NCI-H146 treated with DMSO at 0.1 percent for 48 hours (cell line): ENCODE data around the gene ERF.
"Not testable (repeated sequence)": the region's sequence is repeated elsewhere in the genome, so short reads cannot be mapped to it uniquely, and the experiment has no call there.

Experiments
- DNase-seq: peaks from one replicate; lab custom pipeline; 2025; ENCODE audit not compliant: unreplicated experiment; lab: John Stamatoyannopoulos, UW

The ERF gene

GRCh38 chr19:42275517-42275916 lies 20.6 kb upstream of the ERF start:
- no peak for DNase-seq

- no peak for DNase-seq
Measured at GRCh38 chr19:42275103-42275502, 20.2 kb upstream of the ERF start.

DNA sequence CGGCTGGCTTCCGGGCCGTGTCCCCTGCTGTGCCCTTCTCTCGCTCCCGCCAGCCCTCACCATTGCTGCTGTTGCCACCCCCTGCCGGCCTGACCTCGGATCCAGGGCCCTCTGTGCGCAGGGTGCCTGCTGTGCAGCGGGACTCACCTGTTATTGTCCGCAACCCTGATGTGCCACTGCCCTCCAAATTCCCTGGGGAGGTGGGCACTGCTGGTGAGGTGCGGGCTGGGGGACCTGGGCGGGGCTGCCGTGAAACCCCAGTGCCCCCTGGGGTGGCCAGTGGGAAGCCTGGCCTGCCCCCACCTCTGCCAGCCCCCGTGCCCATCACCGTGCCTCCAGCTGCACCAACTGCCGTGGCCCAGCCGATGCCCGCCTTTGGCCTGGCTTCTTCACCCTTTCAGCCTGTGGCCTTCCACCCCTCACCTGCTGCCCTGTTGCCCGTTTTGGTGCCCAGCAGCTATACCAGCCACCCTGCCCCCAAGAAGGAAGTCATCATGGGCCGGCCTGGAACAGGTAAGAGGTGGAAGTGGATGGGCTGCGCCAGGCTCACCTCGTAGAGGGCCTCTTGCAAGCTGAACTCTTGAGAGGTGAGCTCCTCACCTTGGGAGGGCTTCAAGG lies 19.2 kb upstream of the ERF start:
- no peak for DNase-seq

- DNase-seq, result no peak
Measured at GRCh38 chr19:42273407-42274064, 18.6 kb upstream of the ERF start.

GRCh38 chr19:42272989-42273406 lies 18.1 kb upstream of the ERF start:
- no peak for DNase-seq

GRCh38 chr19:42272535-42272897 lies 17.6 kb upstream of the ERF start:
- DNase-seq, result no peak

DNA sequence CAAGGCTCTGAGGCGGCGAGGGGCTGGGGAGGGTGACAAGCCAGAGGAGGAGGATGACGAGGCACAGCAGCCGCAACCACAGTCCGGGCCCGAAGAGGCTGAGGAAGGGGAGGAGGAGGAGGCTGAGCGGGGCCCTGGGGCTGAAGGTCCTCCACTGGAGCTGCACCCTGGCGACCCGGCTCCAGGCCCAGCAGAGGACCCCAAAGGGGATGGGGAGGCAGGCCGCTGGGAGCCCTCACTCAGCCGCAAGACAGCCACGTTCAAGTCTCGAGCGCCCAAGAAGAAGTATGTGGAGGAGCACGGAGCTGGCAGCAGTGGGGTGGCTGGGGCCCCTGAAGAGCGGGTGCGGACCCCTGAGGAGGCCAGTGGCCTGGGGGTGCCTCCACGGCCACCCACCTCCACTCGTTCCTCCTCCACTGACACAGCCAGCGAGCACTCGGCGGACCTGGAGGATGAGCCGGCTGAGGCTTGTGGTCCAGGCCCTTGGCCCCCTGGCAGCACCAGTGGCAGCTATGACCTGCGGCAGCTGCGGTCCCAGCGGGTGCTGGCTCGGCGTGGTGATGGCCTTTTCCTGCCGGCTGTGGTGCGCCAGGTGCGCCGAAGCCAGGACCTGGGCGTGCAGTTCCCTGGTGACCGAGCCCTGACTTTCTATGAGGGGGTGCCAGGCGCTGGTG lies 17.1 kb upstream of the ERF start:
- DNase-seq, result no peak

DNA sequence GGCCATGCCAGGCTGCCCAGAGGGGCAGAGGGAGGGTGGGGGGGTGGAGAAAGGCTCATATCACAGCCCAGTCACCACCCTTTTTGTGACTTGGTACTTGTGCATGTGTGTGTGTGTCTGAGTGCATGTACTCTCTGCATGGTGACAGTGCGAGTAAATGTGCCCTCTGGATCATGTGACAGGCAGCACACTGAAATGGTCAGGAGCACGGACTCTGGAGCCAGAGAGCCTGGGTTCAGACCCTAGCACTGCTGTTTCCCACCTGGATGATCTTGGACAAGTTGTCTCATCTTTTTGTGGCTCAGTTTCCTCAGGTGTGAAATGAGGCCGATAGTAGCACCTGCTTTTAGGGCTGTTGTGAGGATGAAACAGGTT lies 16.1 kb upstream of the ERF start:
- DNase-seq, result no peak

DNA sequence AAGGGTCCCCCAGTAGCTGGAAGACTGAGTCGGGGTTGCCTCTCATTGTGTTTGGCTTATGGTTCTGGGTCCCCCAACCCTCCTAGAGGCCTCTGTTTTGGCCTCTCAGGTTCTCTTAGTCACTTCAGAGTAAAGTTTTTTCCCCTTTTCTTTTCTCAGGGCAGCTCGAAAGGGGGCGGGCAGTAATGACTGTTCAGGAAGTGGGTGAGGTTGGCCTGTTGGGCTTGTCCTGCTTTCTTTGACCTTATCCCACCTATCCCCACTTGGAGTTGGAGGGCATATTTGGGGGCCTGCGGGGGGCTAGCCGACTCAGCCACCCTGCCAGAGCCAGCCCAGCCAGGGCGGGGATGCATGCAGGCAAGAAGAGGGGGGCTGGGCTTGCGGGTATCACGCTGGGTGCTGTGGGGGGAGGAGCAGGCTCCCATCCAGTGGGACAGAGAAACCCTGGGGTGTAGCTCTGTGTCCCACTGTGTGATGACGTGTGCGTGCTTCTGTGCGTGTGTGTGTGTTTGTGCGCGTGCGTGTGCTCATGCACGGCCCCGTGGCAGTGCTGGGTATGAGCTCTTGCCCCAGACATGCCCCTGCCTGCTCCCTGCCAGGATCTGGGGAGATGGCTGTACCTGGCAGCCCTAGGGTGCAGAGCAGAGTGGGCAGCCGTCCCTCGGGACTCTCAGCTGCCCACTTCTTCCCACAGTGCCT lies 15.6 kb upstream of the ERF start:
- no peak for DNase-seq

- DNase-seq, result no peak
Measured at GRCh38 chr19:42269478-42270345, 14.8 kb upstream of the ERF start.

DNA sequence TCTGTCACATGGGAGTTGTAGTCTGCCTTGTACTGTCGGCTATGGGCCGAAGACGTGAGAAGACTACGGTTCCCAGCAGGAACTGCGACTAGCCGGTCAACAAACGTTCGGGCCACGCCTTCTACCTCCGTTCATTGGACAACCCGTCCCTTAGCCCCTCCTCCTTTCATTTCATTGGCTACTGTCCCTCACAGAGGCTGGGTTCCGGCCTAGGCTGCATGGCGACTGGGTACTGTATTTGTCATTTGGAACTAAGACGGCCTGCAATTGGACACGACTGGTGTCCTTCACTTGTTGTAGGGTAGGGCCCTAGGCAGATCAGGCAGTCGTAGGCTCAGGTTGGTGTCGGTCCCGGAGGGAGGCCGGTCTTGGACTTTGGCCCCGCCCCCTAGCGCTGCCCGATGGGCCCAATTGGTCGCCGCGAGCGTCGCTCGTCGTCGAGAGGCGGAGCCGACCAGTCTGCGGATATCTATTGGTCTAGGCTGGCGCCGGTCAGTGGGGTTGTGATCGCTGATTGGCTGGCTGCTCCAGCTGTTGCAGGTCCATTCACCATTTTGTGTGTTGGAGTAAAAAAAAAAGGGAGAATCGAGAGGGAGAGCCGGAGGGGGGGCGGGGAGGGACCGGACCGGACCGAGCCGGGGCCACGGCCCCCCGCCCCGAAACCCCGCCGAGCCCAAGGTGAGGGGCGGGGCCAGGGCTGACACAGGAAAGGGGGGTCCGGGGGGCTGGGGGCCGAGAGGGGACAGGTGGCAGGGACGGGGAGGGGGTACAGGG lies 14.0 kb upstream of the ERF start, which contains the start of gene CIC:
Gene CIC (plus strand): TSS at position 549 of the 774 bp plus-strand sequence. CDS start 2,532 bp downstream, outside the sequence.
- DNase-seq, result peak; percentile 100

DNA sequence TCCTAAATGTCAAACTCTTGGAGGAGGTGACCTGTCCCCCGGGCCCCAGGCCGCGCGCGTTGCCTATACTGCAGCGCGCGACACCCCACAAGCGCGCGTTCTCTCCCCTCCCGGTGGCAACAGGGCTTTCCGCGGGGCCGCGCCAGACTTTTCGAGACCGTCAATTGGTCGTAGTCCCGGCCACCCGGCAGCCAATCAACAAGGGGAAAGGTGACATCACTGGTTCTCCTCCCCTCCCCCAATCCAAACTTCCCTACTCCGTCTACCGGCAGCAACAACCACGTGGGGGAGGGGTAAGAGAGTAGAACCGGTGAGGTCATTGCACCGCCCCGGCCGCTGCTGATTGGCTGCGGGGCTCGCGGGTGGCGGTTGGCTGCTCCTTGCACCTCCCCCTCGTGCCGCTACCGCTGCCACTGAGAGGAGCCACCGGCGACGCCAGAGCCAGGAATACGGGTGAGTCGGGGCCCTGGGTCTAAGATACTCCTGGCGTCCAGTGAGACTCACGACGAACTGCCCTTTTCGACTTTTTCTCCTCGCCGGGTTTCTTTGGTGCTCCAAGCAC lies 13.3 kb upstream of the ERF start:
- peak; percentile 99 for DNase-seq

- DNase-seq, result no peak
Measured at GRCh38 chr19:42267644-42268141, 12.8 kb upstream of the ERF start.

- DNase-seq, result not testable (repeated sequence)
Measured at GRCh38 chr19:42266928-42267603, 12.1 kb upstream of the ERF start.

DNA sequence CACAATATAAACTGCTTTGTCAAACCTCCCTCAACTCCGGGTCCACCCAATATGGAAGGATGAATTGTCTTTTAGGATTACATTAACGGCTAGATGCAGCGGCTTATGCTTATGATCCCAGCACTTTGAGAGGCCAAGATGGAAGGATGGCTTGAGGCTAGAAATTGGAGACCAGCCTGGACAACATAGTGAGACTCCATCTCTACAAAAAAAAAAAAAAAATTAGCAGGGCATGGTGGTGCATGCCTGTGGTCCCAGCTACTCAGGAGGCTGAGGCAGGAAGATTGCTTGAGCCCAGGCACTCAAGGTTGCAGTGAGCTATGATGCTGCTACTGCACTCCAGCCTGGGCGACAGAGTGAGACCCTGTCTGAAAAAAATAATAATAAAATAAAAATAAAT lies 11.2 kb upstream of the ERF start:
- DNase-seq, result not testable (repeated sequence)

DNA sequence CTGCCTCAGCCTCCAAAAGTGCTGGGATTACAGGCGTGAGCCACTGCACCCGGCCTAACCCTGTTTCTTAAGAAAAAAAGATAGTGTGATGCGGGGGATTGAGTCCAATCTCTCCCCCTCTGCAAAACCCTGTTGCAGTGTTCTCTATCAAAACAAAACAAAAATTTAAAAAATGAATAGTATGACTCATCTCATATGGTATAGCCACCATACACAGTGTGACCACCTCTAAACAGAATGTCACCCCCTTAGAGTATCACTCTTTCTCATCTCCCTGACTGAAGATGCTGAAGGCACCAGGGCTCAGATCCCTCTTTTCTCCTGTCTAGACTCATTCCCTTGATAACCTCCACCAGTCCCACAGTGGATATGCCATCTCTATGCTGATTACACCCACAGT lies 6.8 kb upstream of the ERF start:
- DNase-seq, result no peak

- DNase-seq, result not testable (repeated sequence)
Measured at GRCh38 chr19:42257842-42258241, 2.9 kb upstream of the ERF start.

DNA sequence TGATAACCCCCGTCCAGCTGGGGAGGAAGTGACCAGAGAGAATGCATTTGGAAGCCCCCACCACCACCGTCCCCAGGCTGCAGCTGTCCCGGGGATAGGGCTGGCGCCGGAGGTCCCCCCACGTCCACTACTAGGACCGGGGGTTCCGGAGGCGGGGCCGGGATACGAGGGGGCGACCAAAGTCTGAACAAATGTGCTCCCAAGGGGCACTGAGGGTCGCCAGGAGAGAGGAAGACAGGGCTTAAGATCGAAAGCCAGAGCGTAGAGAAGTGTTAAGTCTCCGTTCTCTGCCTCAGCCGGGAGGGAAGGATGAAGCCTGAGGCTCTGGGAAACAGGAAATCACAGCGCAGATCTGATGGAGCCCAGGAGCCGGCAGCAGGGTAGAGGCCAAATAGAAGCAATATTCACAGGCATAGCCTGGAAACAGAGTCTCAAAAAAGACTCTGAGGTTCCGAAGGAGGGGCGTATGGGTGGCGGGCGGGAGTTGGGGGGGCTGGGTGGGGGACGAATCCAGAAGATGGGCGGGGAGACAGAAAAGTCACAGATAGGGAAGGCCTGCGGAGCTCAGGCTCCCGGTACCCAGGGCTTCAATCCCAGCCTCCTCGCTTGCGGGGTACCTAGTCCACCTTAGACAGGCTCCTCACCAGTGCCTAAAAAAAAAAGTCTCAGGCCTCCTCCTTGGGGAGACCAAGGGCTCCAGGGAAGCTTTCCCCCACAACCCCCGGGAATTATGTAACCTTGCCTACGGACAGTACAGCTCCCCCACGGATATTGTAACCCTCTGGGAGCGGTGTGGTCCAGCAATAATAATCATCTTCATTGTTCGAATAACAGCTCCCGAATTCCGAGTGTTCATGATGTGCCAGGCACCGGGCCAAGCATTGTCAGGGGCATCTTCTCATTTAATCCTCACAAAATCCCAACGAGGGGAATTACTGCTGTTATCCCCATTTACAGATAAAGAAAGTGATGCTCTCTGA lies 1.1 kb upstream of the ERF start:
- DNase-seq, result peak; percentile 58
